ENCODE results near the gene NABP1.

The NABP1 gene

DNA sequence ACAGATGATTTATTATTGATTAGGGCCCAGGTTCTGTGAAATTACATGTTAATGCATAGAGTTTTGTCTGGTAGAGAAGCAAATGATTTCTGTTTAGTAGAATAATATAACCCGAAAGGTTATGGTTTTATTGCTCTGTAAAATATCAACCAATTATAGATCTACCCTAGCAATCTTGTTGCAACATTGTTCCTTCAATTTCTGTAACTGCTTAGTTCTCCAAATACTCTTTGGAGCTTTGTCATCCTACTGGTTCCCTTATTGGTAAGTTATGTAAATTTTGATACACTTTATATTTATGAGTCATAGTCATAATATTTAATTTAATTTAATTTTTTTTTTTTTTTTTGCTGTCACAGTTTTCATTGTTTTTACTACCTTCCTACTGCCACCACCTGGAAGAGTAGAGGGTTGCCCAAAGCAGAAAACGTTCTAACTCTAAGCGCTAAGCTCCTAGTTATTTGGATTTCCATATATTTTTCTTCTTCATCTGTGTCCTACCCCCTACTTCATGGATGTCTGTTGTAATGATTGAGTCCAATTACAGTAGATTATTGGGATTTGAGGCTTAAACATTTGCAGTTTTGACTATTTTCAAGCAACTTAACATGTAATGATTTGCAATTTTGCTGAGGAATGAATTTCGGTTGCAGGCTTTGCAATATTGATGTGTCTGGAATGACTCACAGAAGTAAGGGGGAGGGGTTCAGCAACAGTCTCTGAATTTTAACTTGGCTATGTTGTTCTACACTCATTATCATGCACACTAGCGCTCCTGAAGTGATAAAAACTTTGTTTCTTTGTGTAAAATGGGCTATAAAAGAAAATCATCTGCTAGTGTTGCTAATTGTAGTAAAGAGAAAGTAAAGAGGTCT lies 51.1 kb downstream of the NABP1 start:
- POLR2A ChIA-PET = no interaction called here
- DNase-seq (ENCODE audit: extremely low spot score) = no peak
- CTCF ChIA-PET = interaction anchor here (0.7 to 1.2 kb wide), 2 partner anchors 14 to 30 kb away, joined by 3 read pairs; no protein-coding TSS in a partner anchor
- TF ChIP-seq, protein P1, sequence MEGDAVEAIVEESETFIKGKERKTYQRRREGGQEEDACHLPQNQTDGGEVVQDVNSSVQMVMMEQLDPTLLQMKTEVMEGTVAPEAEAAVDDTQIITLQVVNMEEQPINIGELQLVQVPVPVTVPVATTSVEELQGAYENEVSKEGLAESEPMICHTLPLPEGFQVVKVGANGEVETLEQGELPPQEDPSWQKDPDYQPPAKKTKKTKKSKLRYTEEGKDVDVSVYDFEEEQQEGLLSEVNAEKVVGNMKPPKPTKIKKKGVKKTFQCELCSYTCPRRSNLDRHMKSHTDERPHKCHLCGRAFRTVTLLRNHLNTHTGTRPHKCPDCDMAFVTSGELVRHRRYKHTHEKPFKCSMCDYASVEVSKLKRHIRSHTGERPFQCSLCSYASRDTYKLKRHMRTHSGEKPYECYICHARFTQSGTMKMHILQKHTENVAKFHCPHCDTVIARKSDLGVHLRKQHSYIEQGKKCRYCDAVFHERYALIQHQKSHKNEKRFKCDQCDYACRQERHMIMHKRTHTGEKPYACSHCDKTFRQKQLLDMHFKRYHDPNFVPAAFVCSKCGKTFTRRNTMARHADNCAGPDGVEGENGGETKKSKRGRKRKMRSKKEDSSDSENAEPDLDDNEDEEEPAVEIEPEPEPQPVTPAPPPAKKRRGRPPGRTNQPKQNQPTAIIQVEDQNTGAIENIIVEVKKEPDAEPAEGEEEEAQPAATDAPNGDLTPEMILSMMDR (IDR thresholded peaks at IDR 0.05; ENCODE audit: control extremely low read depth, extremely low read depth, low read depth, missing control alignments) = no peak

DNA sequence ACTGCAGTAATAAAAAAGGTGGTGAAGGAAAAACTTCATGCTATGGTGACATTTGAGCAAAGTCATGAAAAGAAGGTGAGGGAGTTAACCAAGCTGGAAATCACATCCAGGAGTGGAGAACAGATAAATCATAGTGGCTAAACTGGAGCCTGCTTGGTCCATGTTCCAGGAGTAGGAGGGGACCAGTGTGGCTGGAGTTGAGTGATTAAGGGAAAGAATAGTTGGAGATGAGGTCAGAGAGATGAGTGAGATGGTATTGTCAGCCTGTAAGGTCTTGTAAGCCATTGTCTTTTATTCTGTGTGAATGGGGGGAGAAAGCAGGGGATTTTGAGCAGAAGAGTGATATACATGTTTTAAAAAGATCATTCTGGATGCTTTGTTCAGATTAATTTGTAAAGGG lies 52.3 kb downstream of the NABP1 start:
- DNase-seq (ENCODE audit: extremely low spot score) = no peak
- TF ChIP-seq, protein P1 (IDR thresholded peaks at IDR 0.05; ENCODE audit: control extremely low read depth, extremely low read depth, low read depth, missing control alignments) = no peak
- ChIA-PET POLR2A (no interaction called here), CTCF (no interaction called here)
